NCI-H1694 treated with DMSO at 0.1 percent for 48 hours (cell line): ENCODE measurements around the gene GPN3.
"Not testable (repeated sequence)": the region's sequence is repeated elsewhere in the genome, so short reads cannot be mapped to it uniquely, and the experiment has no call there.

ENCODE experiments used
- DNase-seq: peaks from one replicate; lab custom pipeline; 2025; lab: John Stamatoyannopoulos, UW

Gene GPN3

DNA sequence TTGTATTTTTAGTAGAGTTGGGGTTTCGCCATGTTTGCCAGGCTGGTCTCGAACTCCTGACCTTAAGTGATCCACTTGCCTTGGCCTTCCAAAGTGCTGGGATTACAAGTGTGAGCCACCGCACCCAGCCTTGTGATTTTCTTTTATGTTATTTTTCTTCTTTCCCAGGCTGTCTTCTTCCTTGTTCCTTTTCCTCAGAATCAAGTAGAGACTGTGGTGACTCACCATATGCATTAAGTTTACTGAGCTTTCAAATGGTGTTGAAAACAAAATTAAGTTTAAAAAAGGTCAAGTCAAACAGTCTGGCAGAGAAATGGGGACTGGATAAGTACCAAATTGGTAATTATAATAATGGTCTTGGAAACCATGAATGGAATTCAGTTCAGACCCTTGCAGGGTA lies 23.6 kb downstream of the GPN3 start:
- DNase-seq: no peak

DNA sequence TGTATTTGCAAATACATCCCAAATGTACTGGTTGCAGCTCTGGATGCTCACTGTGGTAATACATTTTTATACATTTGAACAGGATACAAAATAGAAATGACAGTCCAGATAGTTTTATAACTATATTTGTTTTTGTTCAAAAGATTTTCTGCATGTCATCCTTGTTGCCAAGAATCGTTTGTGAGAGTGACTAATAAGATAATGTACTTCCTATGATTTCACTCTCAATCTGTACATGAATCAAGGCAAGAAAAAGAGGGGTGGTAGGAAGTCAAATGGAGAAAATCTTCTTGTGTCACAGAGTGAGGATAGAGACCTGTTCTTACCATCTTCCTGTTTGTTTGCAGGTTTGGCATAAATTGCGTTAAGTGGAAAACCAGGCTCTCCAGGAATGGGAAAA lies 31.8 kb downstream of the GPN3 start:
- DNase-seq: no peak

DNA sequence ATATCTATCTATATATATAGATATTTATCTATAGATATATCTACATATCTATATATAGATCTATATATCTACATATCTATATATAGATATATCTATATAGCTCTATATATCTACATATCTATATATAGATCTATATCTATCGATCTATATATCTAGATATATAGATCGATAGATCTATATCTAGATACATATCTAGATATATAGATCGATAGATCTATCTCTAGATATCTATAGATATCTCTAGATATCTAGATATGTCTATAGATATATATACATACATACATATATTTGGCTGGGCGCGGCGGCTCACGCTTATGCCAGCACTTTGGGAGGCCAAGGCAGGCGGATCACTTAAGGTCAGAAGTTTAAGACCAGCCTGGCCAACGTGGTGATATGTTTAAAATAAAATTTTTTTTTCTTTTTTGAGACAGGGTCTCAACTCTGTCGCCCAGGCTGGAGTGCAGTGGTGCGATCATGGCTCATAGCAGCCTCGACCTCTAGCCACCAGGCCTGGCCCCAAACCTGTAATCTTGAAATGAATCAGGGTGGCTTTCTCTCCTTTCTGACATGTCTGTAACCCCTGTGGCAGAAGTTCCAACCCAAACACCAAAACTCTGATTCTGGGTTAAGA lies 36.0 kb downstream of the GPN3 start:
- no peak for DNase-seq

DNA sequence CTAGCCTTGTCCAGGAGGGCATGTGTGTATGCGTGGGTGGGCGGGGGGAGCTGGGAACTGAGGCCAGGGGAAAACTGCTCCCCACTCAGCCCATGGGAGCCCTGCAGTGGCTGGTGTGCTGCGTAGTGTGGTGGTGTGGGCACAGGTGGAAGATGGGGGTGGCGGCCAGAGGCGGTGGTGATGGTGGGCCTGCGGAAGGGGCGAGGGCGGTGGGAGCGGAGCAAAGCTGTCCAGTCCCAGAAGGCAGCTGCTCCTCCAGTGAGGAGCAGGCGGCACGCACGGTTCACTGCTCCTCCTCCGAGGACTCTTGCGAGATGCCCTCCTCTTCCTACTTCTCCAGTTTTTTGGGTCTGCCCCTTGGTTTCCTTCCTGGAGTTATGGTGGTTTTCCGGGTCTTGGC lies 38.4 kb downstream of the GPN3 start:
- DNase-seq: not testable (repeated sequence)

DNA sequence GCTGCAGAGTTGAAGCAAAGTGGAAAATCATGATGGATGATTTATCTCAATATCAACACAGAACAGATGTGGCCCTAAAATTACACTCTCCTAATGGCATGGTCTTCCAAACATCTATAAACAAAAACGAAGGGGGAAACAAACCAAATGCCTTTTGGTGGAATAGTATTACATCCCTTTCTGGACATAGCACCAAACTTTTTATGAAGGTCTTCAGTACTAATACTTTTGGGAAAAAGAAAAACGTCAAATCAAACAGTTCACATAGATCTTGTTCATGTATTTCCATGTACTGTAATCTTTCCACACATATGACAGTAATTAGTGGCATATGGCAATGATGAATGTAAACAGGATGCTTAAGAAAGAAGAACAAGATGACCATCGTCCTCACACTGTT lies 41.7 kb downstream of the GPN3 start:
- DNase-seq: peak; percentile 16

DNA sequence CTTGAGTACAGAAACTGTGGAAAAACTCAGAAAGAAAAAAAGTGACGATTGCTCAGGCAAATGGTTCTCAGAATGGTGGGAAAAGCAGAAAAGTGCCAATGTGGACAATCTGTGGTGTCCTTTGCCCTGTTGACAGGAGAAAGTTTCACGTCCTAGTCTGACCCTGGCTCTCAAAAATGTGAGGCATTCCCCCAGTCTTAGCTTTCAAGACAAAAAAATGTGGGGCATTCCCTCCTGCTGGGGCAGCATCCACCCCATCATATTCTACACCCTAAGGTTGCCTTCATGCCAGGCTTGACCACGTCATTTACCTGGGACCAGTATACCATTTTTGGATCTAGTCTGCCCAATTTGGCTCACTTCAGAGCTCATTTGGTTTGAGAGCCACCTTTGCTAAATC lies 43.8 kb downstream of the GPN3 start:
- no peak for DNase-seq

DNA sequence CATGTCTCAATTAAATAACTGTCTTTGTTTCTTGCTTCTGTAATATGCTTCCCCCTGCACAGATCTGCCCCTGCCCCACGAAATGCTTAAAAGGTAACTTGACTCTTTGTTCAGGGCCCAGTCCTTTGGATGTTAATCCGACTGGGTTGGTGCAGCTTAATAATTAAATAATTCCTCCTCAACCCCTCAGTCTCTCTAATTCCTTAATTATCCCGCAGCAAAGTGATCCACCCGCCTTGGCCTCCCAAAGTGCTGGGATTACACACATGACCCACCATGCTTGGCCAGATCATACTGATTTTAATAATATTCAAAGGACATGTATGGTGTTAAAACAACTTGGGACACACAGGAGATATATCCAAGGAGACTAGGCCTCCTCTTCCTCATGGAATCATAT lies 46.4 kb downstream of the GPN3 start:
- no peak for DNase-seq

DNA sequence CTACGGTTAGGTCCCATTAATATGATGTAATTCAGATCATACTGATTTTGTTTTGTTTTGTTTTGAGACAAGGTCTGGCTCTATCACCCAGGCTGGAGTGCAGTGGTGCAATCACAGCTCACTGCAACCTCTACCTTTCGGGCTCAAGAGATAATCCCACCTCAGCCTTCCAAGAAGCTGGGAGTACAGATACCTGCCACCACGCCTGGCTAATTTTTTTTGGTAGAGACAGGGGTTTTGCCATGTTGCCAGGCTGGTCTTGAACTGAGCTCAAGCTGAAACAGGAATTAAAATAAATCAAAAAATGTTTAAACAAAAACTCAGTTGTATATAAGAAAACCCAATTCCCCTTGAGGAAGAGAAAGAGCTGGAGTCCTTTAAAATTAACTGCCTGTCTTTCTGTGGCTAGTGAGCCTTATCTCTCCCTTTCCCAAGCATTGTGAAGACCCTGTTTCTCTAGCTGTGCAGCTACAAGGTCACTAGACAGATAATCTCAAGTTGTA lies 46.8 kb downstream of the GPN3 start:
- DNase-seq: no peak

DNA sequence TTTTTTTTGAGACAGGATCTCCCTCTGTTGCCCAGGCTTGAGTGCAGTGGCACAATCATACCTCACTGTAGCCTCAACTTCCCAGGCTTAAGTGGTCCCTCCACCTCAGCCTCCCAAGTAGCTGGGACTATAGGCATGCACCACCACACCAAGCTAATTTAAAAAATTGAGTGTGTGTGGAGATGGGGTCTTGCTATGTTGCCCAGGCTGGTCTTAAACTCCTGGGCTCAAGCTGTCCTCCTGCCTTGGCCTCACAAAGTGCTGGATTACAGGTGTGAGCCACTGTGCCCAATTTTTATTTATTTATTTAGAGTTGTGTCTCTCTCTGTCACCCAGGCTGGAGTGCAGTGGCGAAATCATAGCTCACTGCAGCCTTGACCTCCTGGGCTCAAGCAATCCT lies 47.4 kb downstream of the GPN3 start:
- not testable (repeated sequence) for DNase-seq

DNA sequence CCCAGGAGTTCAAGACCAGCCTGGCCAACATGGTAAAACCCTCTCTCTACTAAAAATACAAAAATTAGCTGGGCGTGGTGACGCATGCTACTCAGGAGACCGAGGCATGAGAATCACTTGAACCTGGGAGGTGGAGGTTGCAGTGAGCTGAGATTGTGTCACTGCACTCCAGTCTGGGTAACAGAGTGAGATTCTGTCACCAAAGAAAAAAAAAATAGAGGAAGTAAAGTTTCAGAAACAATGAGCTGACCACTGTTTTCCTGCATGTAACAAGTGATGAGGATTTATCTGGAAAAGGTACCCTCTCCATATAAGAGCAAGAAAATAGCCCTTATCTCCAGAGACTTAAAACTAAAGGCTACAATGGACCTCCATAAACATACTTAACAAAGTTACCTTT lies 50.9 kb downstream of the GPN3 start:
- DNase-seq: not testable (repeated sequence)

DNA sequence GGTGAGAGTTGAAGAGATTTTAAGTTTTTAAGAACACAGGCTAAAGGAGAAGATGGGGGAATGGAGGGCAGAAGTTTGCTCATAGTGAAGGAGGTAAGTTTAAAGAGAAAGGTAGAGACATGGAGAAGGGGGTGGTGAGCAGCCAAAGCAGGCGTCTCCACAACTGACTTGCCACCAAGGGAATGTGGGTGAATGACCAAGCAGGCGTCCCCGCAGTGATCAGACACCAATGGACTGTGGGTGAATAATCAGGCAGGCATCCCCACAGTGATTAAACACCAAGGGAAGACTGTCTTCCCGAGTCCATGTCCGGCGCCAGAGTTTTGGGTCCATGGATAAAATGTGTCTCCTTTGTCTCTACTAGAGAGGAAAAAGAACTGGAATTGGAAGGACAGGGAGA lies 58.0 kb downstream of the GPN3 start:
- not testable (repeated sequence) for DNase-seq

DNA sequence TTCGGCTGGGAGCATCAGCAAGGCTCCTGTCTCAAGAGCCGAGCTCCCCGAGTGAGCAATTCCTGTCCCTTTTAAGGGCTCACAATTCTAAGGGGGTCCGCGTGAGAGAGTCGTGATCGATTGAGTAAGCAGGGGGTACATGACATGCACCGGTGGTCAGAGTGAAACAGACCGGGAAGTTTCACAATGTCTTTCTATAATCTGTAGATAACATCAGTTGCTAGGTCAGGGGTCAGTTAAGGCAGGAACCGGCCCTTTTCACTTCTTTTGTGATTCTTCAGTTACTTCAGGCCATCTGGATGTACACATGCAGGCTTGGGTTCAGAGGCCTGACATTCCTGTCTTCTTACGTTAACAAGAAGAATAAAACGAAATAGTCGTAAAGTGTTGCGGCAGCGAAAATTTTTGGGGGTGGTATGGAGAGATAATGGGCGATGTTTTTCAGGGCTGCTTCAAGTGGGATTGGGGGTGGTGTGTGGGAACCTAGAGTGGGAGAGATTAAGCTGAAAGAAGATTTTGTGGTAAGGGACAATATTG lies 62.9 kb downstream of the GPN3 start:
- not testable (repeated sequence) for DNase-seq

DNA sequence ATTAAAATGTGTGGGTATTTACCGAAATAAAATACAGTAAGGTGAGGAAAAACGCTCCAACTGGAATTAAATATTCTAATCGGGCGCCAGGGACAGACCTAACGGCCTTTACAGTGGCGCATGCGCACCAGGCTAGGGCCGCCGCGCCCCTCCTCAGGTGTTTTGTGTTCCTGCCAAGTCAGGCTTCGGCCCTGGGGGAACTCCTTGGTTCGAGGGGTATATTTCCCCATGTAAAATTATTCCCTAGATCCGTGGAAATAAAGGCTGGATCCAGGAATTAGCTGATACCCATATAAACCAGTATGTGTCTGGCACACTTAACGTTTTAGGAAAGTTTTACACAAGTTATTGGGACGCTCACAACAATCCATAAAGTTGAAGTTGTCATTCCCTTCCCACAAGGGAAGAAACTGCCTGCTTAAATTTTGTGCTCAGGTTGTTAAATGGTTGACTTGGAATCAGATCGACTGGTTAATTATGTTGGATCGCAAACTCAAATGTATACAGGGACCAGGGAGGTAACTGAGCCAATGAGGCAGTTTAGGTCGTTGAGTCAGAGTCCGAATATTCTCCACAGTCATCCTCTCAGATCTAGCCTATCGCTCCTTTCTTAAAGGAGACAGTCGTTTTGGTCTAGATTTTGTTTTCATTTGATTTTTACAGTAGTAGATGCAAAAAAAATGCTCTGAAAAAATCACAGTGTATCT lies 63.9 kb downstream of the GPN3 start:
- peak; percentile 71 for DNase-seq

DNA sequence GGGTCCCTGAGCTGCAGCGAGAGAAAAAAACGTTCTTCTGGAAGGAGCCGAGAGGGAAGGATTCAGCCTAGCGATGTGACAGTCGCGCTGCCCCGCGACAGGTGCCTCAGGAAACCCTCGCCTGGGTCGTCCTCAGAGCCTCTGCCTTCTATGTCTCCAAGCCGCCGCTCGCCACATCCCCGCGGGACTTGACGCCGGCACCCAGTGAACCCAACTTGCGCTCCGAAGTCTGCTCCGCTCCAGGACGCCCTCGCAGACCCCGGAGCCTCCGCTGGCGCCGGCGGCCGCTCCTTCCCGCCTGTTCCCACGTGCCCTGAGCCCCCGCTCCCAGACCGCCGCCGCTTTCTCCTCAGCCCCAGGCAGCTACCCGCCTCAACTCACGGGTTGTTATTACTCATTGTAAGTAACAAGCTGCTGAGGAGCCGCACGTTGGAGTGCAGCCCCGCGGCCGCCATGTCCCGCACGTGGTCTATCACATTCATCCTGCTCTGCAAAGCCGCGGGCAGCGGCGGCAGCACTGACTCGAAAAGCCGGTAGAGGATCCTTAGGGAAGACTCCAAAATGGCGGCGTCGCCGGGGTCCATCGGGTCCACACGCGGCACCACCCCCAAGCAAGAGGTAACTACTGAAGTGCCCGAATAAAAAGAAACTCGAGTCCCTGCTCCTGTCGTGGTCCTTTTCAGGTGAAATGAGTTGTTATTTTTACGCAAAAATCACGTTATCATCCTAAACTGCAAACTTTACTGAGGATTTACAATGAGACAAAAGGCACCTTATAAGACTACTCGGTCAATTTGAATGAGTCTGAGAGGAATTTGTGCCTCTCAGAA lies 64.7 kb downstream of the GPN3 start, which contains the start of gene ANAPC7:
TSS of gene ANAPC7 (minus strand) at position 563 of the 830 bp plus-strand sequence. CDS start at position 482, 81 bp downstream.
- DNase-seq: peak; percentile 82
